Karpas-422 (cell line): ENCODE data around the gene SASH1. TPM values are rescaled to one million over a fixed set of nuclear protein-coding genes. Genes with fewer than 3 reads are reported as not detected.

Experiments used
- DNase-seq: peaks from one replicate; pipeline ENCODE4 v3.0.0-alpha.2; 2015
- H2AFZ ChIP-seq: fragments of 200-600 bp; sonication (generic); 2 replicates; pipeline ENCODE4 v1.6.1; 2014; ENCODE audit warnings: antibody characterized with exemption, low read length, mixed read lengths
- H3K27ac ChIP-seq: fragments of 200-600 bp; sonication (generic); 2 replicates; pipeline ENCODE4 v1.5.1; 2014; ENCODE audit warnings: mild to moderate bottlenecking, low read length, moderate library complexity
- H3K27me3 ChIP-seq: fragments of 200-600 bp; sonication (generic); 2 replicates; pipeline ENCODE4 v1.6.1; 2014; ENCODE audit warnings: low read length, mixed read lengths
- H3K36me3 ChIP-seq: fragments of 200-600 bp; sonication (generic); 2 replicates; pipeline ENCODE4 v1.6.1; 2014; ENCODE audit warnings: low read length, mixed read lengths; ENCODE audit not compliant: insufficient read depth
- H3K4me1 ChIP-seq: fragments of 200-600 bp; sonication (generic); 2 replicates; pipeline ENCODE4 v1.6.1; 2014; ENCODE audit warnings: mild to moderate bottlenecking, low read length, mixed read lengths
- H3K4me2 ChIP-seq: fragments of 200-600 bp; sonication (generic); 2 replicates; pipeline ENCODE4 v1.6.1; 2014; ENCODE audit warnings: low read length, low read depth, mild to moderate bottlenecking; ENCODE audit not compliant: poor library complexity, severe bottlenecking
- H3K4me3 ChIP-seq: fragments of 200-600 bp; sonication (generic); 2 replicates; pipeline ENCODE4 v1.5.1; 2014; ENCODE audit warnings: mild to moderate bottlenecking, antibody characterized with exemption, low read length, mixed read lengths
- H3K79me2 ChIP-seq: fragments of 200-600 bp; sonication (generic); 2 replicates; pipeline ENCODE4 v1.6.1; 2014; ENCODE audit warnings: mild to moderate bottlenecking, low read length, mixed read lengths
- H3K9ac ChIP-seq: fragments of 200-600 bp; sonication (generic); 2 replicates; pipeline ENCODE4 v1.6.0; 2014; ENCODE audit warnings: low read length
- H3K9me2 ChIP-seq: fragments of 200-600 bp; sonication (generic), shearing (Covaris generic); replicated peaks from 2 replicates; pipeline ENCODE4 v1.6.0; 2014; ENCODE audit warnings: mild to moderate bottlenecking, low read length, moderate library complexity; ENCODE audit not compliant: insufficient read depth
- H3K9me3 ChIP-seq: fragments of 300-700, 200-600 bp; sonication (generic); 2 replicates; pipeline ENCODE4 v1.6.1; 2014; ENCODE audit warnings: low read length, mixed read lengths
- H4K20me1 ChIP-seq: fragments of 200-600 bp; sonication (generic); 2 replicates; pipeline ENCODE4 v1.6.1; 2014; ENCODE audit warnings: mild to moderate bottlenecking, antibody characterized with exemption, low read length, low read depth; ENCODE audit not compliant: insufficient read depth
- total RNA-seq: library from RNA; depleted of rRNA; stranded (reverse); fragments of >200 nt; shearing (Covaris generic); gene quantifications from 2 replicates; pipeline ENCODE4 v1.2.3, GENCODE V29; 2014; ENCODE audit warnings: low replicate concordance

The SASH1 gene
- total RNA-seq, 1 experiment from 2014 or later: 0.15 TPM

- no peaks in the 10 kb centered on the region for H3K9me3 ChIP-seq
- H3K9me2 ChIP-seq: no peaks in the 10 kb centered on the region
- H3K4me2 ChIP-seq: no peak overlapping the region
- no peak overlapping the region for H3K9ac ChIP-seq
- no peaks in the 10 kb centered on the region for H3K36me3 ChIP-seq
- no peak overlapping the region for H3K27ac ChIP-seq
- no peak for DNase-seq
- no peak overlapping the region for H2AFZ ChIP-seq
- H3K4me1 ChIP-seq: peaks cover 4% of the 10 kb centered on the region; the same call in 1 of the 2 replicates
- H4K20me1 ChIP-seq: no peaks in the 10 kb centered on the region
- no peaks in the 10 kb centered on the region for H3K79me2 ChIP-seq
- H3K4me3 ChIP-seq: no peak overlapping the region
- H3K27me3 ChIP-seq: no peaks in the 10 kb centered on the region
These were observed 19.3 kb upstream of the SASH1 start for GRCh38 chr6:148323344-148323743.

- H3K4me2 ChIP-seq: no peak overlapping the region
These were observed 18.2 kb upstream of the SASH1 start for GRCh38 chr6:148324297-148324985.

GRCh38 chr6:148325316-148326068 lies 17.1 kb upstream of the SASH1 start:
- Histone ChIP-seq H3K79me2 (no peaks in the 10 kb centered on the region), H3K27ac (no peak overlapping the region), H3K9me2 (no peaks in the 10 kb centered on the region), H3K27me3 (no peaks in the 10 kb centered on the region), H2AFZ (no peak overlapping the region), H3K4me2 (no peak overlapping the region), H3K9me3 (no peaks in the 10 kb centered on the region), H3K9ac (no peak overlapping the region), H3K4me3 (no peak overlapping the region), H4K20me1 (no peaks in the 10 kb centered on the region), H3K4me1 (peaks cover 4% of the 10 kb centered on the region; the same call in 1 of the 2 replicates), H3K36me3 (no peaks in the 10 kb centered on the region)
- DNase-seq: peak; percentile 45

More at GRCh38 chr6:148324297-148324985, 18.2 kb upstream of the SASH1 start:
- H3K4me3 ChIP-seq: no peak overlapping the region
- H3K27ac ChIP-seq: no peak overlapping the region
- H3K79me2 ChIP-seq: no peaks in the 10 kb centered on the region
- H3K9ac ChIP-seq: no peak overlapping the region
- no peaks in the 10 kb centered on the region for H3K9me3 ChIP-seq
- H3K4me1 ChIP-seq: peaks cover 4% of the 10 kb centered on the region; the same call in 1 of the 2 replicates
- no peaks in the 10 kb centered on the region for H3K27me3 ChIP-seq
- no peaks in the 10 kb centered on the region for H4K20me1 ChIP-seq
- no peaks in the 10 kb centered on the region for H3K36me3 ChIP-seq
- no peak overlapping the region for H2AFZ ChIP-seq
- DNase-seq: no peak
- no peaks in the 10 kb centered on the region for H3K9me2 ChIP-seq

- no peaks in the 10 kb centered on the region for H3K9me2 ChIP-seq
- no peaks in the 10 kb centered on the region for H3K36me3 ChIP-seq
- peak; percentile 27 for DNase-seq
- H3K27ac ChIP-seq: no peak overlapping the region
- peaks cover 4% of the 10 kb centered on the region; the same call in 1 of the 2 replicates for H3K4me1 ChIP-seq
- no peak overlapping the region for H2AFZ ChIP-seq
- no peak overlapping the region for H3K4me3 ChIP-seq
- no peaks in the 10 kb centered on the region for H3K27me3 ChIP-seq
- H3K4me2 ChIP-seq: no peak overlapping the region
- no peak overlapping the region for H3K9ac ChIP-seq
- H4K20me1 ChIP-seq: no peaks in the 10 kb centered on the region
- no peaks in the 10 kb centered on the region for H3K9me3 ChIP-seq
- no peaks in the 10 kb centered on the region for H3K79me2 ChIP-seq
These were observed 13.6 kb upstream of the SASH1 start for GRCh38 chr6:148328876-148329555.

- no peaks in the 10 kb centered on the region for H3K36me3 ChIP-seq
- no peak overlapping the region for H3K9ac ChIP-seq
- no peak overlapping the region for H3K4me2 ChIP-seq
- peak; percentile 19 for DNase-seq
- H4K20me1 ChIP-seq: no peaks in the 10 kb centered on the region
- H3K9me3 ChIP-seq: no peaks in the 10 kb centered on the region
- H3K4me1 ChIP-seq: peaks cover 4% of the 10 kb centered on the region; the same call in 1 of the 2 replicates
- H3K27me3 ChIP-seq: no peaks in the 10 kb centered on the region
- H2AFZ ChIP-seq: no peak overlapping the region
- H3K4me3 ChIP-seq: no peak overlapping the region
- H3K27ac ChIP-seq: no peak overlapping the region
- H3K9me2 ChIP-seq: no peaks in the 10 kb centered on the region
- no peaks in the 10 kb centered on the region for H3K79me2 ChIP-seq
These were observed 12.8 kb upstream of the SASH1 start for GRCh38 chr6:148329596-148330381.

- H3K27ac ChIP-seq: no peak overlapping the region
- no peaks in the 10 kb centered on the region for H4K20me1 ChIP-seq
- no peak overlapping the region for H3K4me3 ChIP-seq
- no peaks in the 10 kb centered on the region for H3K36me3 ChIP-seq
- H3K9me3 ChIP-seq: no peaks in the 10 kb centered on the region
- H3K27me3 ChIP-seq: no peaks in the 10 kb centered on the region
- H3K9ac ChIP-seq: no peak overlapping the region
- no peak overlapping the region for H2AFZ ChIP-seq
- DNase-seq: no peak
- no peaks in the 10 kb centered on the region for H3K9me2 ChIP-seq
- no peak overlapping the region for H3K4me2 ChIP-seq
- no peaks in the 10 kb centered on the region for H3K79me2 ChIP-seq
- H3K4me1 ChIP-seq: no peaks in the 10 kb centered on the region
These were observed 10.6 kb upstream of the SASH1 start for GRCh38 chr6:148332088-148332487.

GRCh38 chr6:148336901-148337300 lies 5.7 kb upstream of the SASH1 start:
- H3K79me2 ChIP-seq: no peaks in the 10 kb centered on the region
- no peaks in the 10 kb centered on the region for H3K27me3 ChIP-seq
- no peaks in the 10 kb centered on the region for H3K4me1 ChIP-seq
- H3K4me3 ChIP-seq: no peak overlapping the region
- no peak overlapping the region for H2AFZ ChIP-seq
- no peaks in the 10 kb centered on the region for H4K20me1 ChIP-seq
- no peak for DNase-seq
- no peaks in the 10 kb centered on the region for H3K36me3 ChIP-seq
- H3K9me2 ChIP-seq: no peaks in the 10 kb centered on the region
- no peaks in the 10 kb centered on the region for H3K9me3 ChIP-seq
- no peak overlapping the region for H3K4me2 ChIP-seq
- no peak overlapping the region for H3K9ac ChIP-seq
- H3K27ac ChIP-seq: no peak overlapping the region
